IMR-90 (cell line): ENCODE results near the gene KAT2B. TPM values are rescaled to one million over a fixed set of nuclear protein-coding genes. Genes with fewer than 3 reads are reported as not detected.

Source experiments
- ATAC-seq: fragments of 200-7000 bp; cut with Tn5 transposase; 2 replicates; pipeline ENCODE4 v1.9.1; 2020; ENCODE audit warnings: low read depth, mild to moderate bottlenecking, moderate library complexity
- BruUV-seq: library from RNA; stranded (reverse); fragments of 400-500 nt; replicated peaks from 2 replicates; lab custom pipeline; 2021; lab: Mats Ljungman, UMichigan
- CTCF ChIA-PET: fragments of 300-600 bp; formaldehyde crosslinking; extraction: SDS; loops from one replicate; lab custom pipeline; 2021; ENCODE audit warnings: antibody characterized with exemption; lab: Yijun Ruan, JAX
- POLR2A ChIA-PET: fragments of 300-600 bp; sonication (Branson Sonifier 250); formaldehyde crosslinking; loops from one replicate; lab custom pipeline; 2022; ENCODE audit warnings: antibody characterized with exemption; ENCODE audit not compliant: unreplicated experiment; lab: Charles Lee
- DNase-seq: peaks from one replicate; pipeline ENCODE4 v3.0.0; 2013
- H2AFZ ChIP-seq: replicated peaks from 2 replicates; pipeline ENCODE3; 2013; ENCODE audit warnings: low read length, mild to moderate bottlenecking; ENCODE audit not compliant: poor library complexity
- H2AK5ac ChIP-seq: 2 replicates; pipeline ENCODE4 v1.6.1; 2013; ENCODE audit warnings: low read depth, low read length, inconsistent platforms
- H2AK9ac ChIP-seq: replicated peaks from 2 replicates; pipeline ENCODE3; 2013; ENCODE audit warnings: mild to moderate bottlenecking, low read depth, low read length, moderate library complexity; ENCODE audit not compliant: poor library complexity
- H2BK120ac ChIP-seq: 2 replicates; pipeline ENCODE4 v1.6.1; 2013; ENCODE audit warnings: low read depth, low read length, inconsistent platforms
- H2BK15ac ChIP-seq: 3 replicates; pipeline ENCODE4 v1.6.1; 2013; ENCODE audit warnings: low read depth, low read length, inconsistent platforms
- H2BK20ac ChIP-seq: 2 replicates; pipeline ENCODE4 v1.6.1; 2013; ENCODE audit warnings: low read depth, mild to moderate bottlenecking, inconsistent platforms, low read length, moderate library complexity
- H2BK5ac ChIP-seq: 2 replicates; pipeline ENCODE4 v1.6.1; 2013; ENCODE audit warnings: mild to moderate bottlenecking, low read depth, low read length, inconsistent platforms; ENCODE audit not compliant: poor library complexity, severe bottlenecking
- H3K14ac ChIP-seq: replicated peaks from 2 replicates; pipeline ENCODE4 v1.6.1; 2013; ENCODE audit warnings: low read depth, low read length, inconsistent platforms
- H3K18ac ChIP-seq: 2 replicates; pipeline ENCODE4 v1.6.1; 2013; ENCODE audit warnings: low read depth, low read length, control low read depth
- H3K23ac ChIP-seq: 2 replicates; pipeline ENCODE4 v1.6.1; 2013; ENCODE audit warnings: low read depth, low read length, inconsistent platforms
- H3K27ac ChIP-seq: 2 replicates; pipeline ENCODE4 v1.5.1; 2013; ENCODE audit warnings: mild to moderate bottlenecking, control low read depth, low read length; ENCODE audit not compliant: insufficient read depth
- H3K27me3 ChIP-seq: 2 replicates; pipeline ENCODE4 v1.6.1; 2013; ENCODE audit warnings: low read length; ENCODE audit not compliant: control insufficient read depth, insufficient read depth
- H3K36me3 ChIP-seq: 2 replicates; pipeline ENCODE4 v1.6.1; 2013; ENCODE audit warnings: low read length, mixed read lengths; ENCODE audit not compliant: control insufficient read depth, insufficient read depth
- H3K4ac ChIP-seq: 2 replicates; pipeline ENCODE4 v1.6.1; 2013; ENCODE audit warnings: low read depth, low read length, inconsistent platforms
- H3K4me1 ChIP-seq: 2 replicates; pipeline ENCODE4 v1.6.1; 2013; ENCODE audit warnings: low read length, mixed read lengths; ENCODE audit not compliant: control insufficient read depth, insufficient read depth
- H3K4me2 ChIP-seq: 2 replicates; pipeline ENCODE4 v1.6.1; 2013; ENCODE audit warnings: low read depth, mild to moderate bottlenecking, control low read depth, low read length, moderate library complexity
- H3K4me3 ChIP-seq: 2 replicates; pipeline ENCODE4 v1.5.1; 2013; ENCODE audit warnings: low read depth, mild to moderate bottlenecking, control low read depth, low read length, moderate library complexity; ENCODE audit not compliant: insufficient read depth
- H3K56ac ChIP-seq: 2 replicates; pipeline ENCODE4 v1.6.1; 2013; ENCODE audit warnings: low read length, inconsistent platforms; ENCODE audit not compliant: insufficient read depth; ENCODE audit errors: extremely low read depth
- H3K79me1 ChIP-seq, 2 experiments: 2 replicates each; pipeline ENCODE4 v1.6.1; 2013; ENCODE audit warnings: low read length in 2 of 2, inconsistent platforms in 1 of 2, low read depth in 1 of 2
- H3K9ac ChIP-seq: 2 replicates; pipeline ENCODE4 v1.6.1; 2013; ENCODE audit warnings: low read depth, low read length, control low read depth
- H3K9me1 ChIP-seq: 2 replicates; pipeline ENCODE4 v1.6.1; 2013; ENCODE audit warnings: low read length, inconsistent platforms; ENCODE audit not compliant: insufficient read depth
- H3K9me3 ChIP-seq: 2 replicates; pipeline ENCODE4 v1.6.1; 2013; ENCODE audit warnings: low read length; ENCODE audit not compliant: control insufficient read depth, insufficient read depth
- H4K20me1 ChIP-seq: 2 replicates; pipeline ENCODE4 v1.6.1; 2013; ENCODE audit warnings: low read length, inconsistent platforms; ENCODE audit not compliant: insufficient read depth
- H4K5ac ChIP-seq: 2 replicates; pipeline ENCODE4 v1.6.1; 2013; ENCODE audit warnings: mild to moderate bottlenecking, low read depth, low read length, control low read depth
- H4K8ac ChIP-seq, 2 experiments: 2 replicates each; pipeline ENCODE4 v1.6.1; 2013; ENCODE audit warnings: low read depth in 2 of 2, low read length in 2 of 2, control low read depth in 1 of 2, inconsistent platforms in 1 of 2
- H4K91ac ChIP-seq: 2 replicates; pipeline ENCODE4 v1.6.1; 2013; ENCODE audit warnings: low read depth, low read length, inconsistent platforms; ENCODE audit not compliant: insufficient read depth
- BHLHE40 ChIP-seq: fragments of 150-350 bp; IDR thresholded peaks from 2 replicates; pipeline ENCODE4 v1.6.1; 2016; ENCODE audit warnings: mild to moderate bottlenecking, low read depth, low read length
- CEBPB ChIP-seq: IDR thresholded peaks from 2 replicates; pipeline ENCODE4 v1.6.1; 2012; ENCODE audit warnings: low read depth, low read length, improper control_type of control experiment
- CHD1 ChIP-seq: IDR thresholded peaks from 2 replicates; pipeline ENCODE4 v1.6.1; 2012; ENCODE audit warnings: low read depth, low read length, improper control_type of control experiment
- CTCF ChIP-seq: conservative IDR thresholded peaks from 2 replicates; pipeline ENCODE4 v1.5.1; 2012; ENCODE audit warnings: mild to moderate bottlenecking, low read depth, low read length, improper control_type of control experiment
- ELK1 ChIP-seq: fragments of 150-350 bp; IDR thresholded peaks from 2 replicates; pipeline ENCODE4 v1.6.1; 2016; ENCODE audit warnings: low read depth, mild to moderate bottlenecking, low read length, moderate library complexity, borderline replicate concordance
- FOS ChIP-seq: fragments of 150-350 bp; IDR thresholded peaks from 2 replicates; pipeline ENCODE4 v1.6.1; 2016; ENCODE audit warnings: low read depth, low read length
- MAFK ChIP-seq: IDR thresholded peaks from 2 replicates; pipeline ENCODE4 v1.6.1; 2012; ENCODE audit warnings: low read depth, low read length, improper control_type of control experiment
- MAZ ChIP-seq: IDR thresholded peaks from 2 replicates; pipeline ENCODE4 v1.6.1; 2012; ENCODE audit warnings: low read depth, mild to moderate bottlenecking, low read length, improper control_type of control experiment, moderate library complexity, borderline replicate concordance
- MXI1 ChIP-seq: IDR thresholded peaks from 2 replicates; pipeline ENCODE4 v1.6.1; 2012; ENCODE audit warnings: low read depth, mild to moderate bottlenecking, low read length, moderate library complexity, borderline replicate concordance
- NFE2L2 ChIP-seq: fragments of 150-350 bp; IDR thresholded peaks from 2 replicates; pipeline ENCODE4 v1.6.1; 2016; ENCODE audit warnings: low read depth, mild to moderate bottlenecking, low read length
- POLR2A ChIP-seq: IDR thresholded peaks from 2 replicates; pipeline ENCODE4 v1.6.1; 2012; ENCODE audit warnings: mild to moderate bottlenecking, low read depth, low read length
- RAD21 ChIP-seq: IDR thresholded peaks from 2 replicates; pipeline ENCODE4 v1.6.1; 2012; ENCODE audit warnings: low read length, improper control_type of control experiment
- RCOR1 ChIP-seq: IDR thresholded peaks from 2 replicates; pipeline ENCODE4 v1.6.1; 2012; ENCODE audit warnings: mild to moderate bottlenecking, low read length, improper control_type of control experiment; ENCODE audit not compliant: insufficient replicate concordance
- SMC3 ChIP-seq: fragments of 150-350 bp; IDR thresholded peaks from 2 replicates; pipeline ENCODE4 v1.6.1; 2016; ENCODE audit warnings: low read depth, mild to moderate bottlenecking, antibody characterized with exemption, low read length, moderate library complexity
- USF2 ChIP-seq: fragments of 150-350 bp; IDR thresholded peaks from 2 replicates; pipeline ENCODE4 v1.6.1; 2017; ENCODE audit warnings: mild to moderate bottlenecking, antibody characterized with exemption, low read length, low read depth
- WGBS, 2 experiments: methylation state at CpG; one replicate each; pipeline versions ENCODE4 v1.1.5 to v1.1.7; 2013; ENCODE audit warnings: missing lambda C conversion rate in 2 of 2; ENCODE audit not compliant: insufficient read length in 1 of 2; ENCODE audit errors: extremely low coverage in 2 of 2; 5-methylcytosine and 5-hydroxymethylcytosine counted together
- dilution Hi-C: fragments of 300-500 bp; cut with HindIII; formaldehyde crosslinking; loops from one replicate; pipeline ENCODE4 v1.14.3; 2018; ENCODE audit warnings: low sequenced_read_pairs; ENCODE audit not compliant: unreplicated experiment
- in situ Hi-C: fragments of 300-500 bp; cut with MboI; formaldehyde crosslinking; loops from 3 replicates; pipeline ENCODE4 v1.14.3; 2019; ENCODE audit warnings: low sequenced_read_pairs, inconsistent platforms, mixed read lengths
- intact Hi-C: fragments of 100-400 bp; cut with micrococcal nuclease; formaldehyde crosslinking; loops from 2 replicates; pipeline ENCODE4 v1.10.0; 2022
- polyA plus RNA-seq, 3 experiments: library from polyadenylated mRNA; depleted of rRNA; stranded (reverse); fragments of >200 nt; gene quantifications; 2 replicates each; pipeline ENCODE4 v1.2.3, GENCODE V29; 2012; ENCODE audit warnings: low replicate concordance in 1 of 3
- total RNA-seq: library from RNA; depleted of rRNA; stranded (reverse); fragments of >200 nt; gene quantifications from 2 replicates; pipeline ENCODE4 v1.2.3, GENCODE V29; 2012

KAT2B gene
- total and polyA plus RNA-seq, 2 of the 4 experiments (the other 2 are of a cell fraction): 2.0 to 2.2 TPM

- Histone ChIP-seq H3K27ac (no peak overlapping the region), H4K5ac (no peak overlapping the region), H2BK120ac (no peak overlapping the region), H4K20me1 (no peaks in the 10 kb centered on the region), H3K14ac (no peak overlapping the region), H2AK5ac (no peak overlapping the region), H3K9ac (no peak overlapping the region), H3K27me3 (no peaks in the 10 kb centered on the region), H3K56ac (no peak overlapping the region), H2BK20ac (no peak overlapping the region), H2BK15ac (no peak overlapping the region), H4K91ac (no peak overlapping the region), H3K4me3 (no peak overlapping the region), H3K4me2 (no peak overlapping the region), H3K36me3 (no peaks in the 10 kb centered on the region), H3K9me3 (no peaks in the 10 kb centered on the region), H3K23ac (no peak overlapping the region), H3K4me1 (no peaks in the 10 kb centered on the region), H2AFZ (no peak overlapping the region), H3K4ac (no peak overlapping the region), H3K79me1 (no peaks in the 10 kb centered on the region), H3K18ac (no peak overlapping the region), H2AK9ac (no peak overlapping the region), H2BK5ac (no peak overlapping the region), H4K8ac (no peak overlapping the region), H3K9me1 (no peaks in the 10 kb centered on the region)
- intact Hi-C loops (no loop called here), dilution Hi-C loops (no loop called here), in situ Hi-C loops (no loop called here)
- POLR2A ChIA-PET: no interaction called here
- no TSS peak for BruUV-seq
- CTCF ChIA-PET: no interaction called here
- WGBS, 2 experiments: no CpG with 5 or more reads among the region's 2 CpGs
- DNase-seq: peak; percentile 10
- TF ChIP-seq ELK1 (no peak), RAD21 (no peak), CEBPB (no peak), CHD1 (no peak), MXI1 (no peak), BHLHE40 (no peak), MAZ (no peak), NFE2L2 (no peak), RCOR1 (no peak), FOS (no peak), SMC3 (no peak), MAFK (no peak), USF2 (no peak), CTCF (no peak), POLR2A (no peak)
- peak; percentile 32; the same call in 1 of the 2 replicates for ATAC-seq
Observed at GRCh38 chr3:19994796-19995195, 45.5 kb upstream of the KAT2B start.
